ENCODE data around the gene PRR20B. TPM values are rescaled to one million over a fixed set of nuclear protein-coding genes. Genes with fewer than 3 reads are reported as not detected.

Gene PRR20B
- polyA plus RNA-seq, 3 donors, result not detected

- H3K9me3 Mint-ChIP-seq, result peaks cover 0 to 6% (median 3%) of the 10 kb centered on the region in 7 donors
Observed at GRCh38 chr13:57123681-57124080, 23.6 kb upstream of the PRR20B start.

GRCh38 chr13:57128909-57129308 lies 18.4 kb upstream of the PRR20B start:
- H4K20me1 ChIP-seq (ENCODE audit: insufficient read depth, low read length), result no peaks in the 10 kb centered on the region
- no peaks in the 10 kb centered on the region for H3K79me2 ChIP-seq (ENCODE audit: insufficient read depth, low read length)
- Mint-ChIP-seq H3K4me1 (no peaks in the 10 kb centered on the region), H3K36me3 (no peaks in the 10 kb centered on the region), H3K27me3 (ENCODE audit: low read depth in 3 of 3) (no peaks in the 10 kb centered on the region), H3K27ac (no peak overlapping the region), H3K9me3 (peaks cover 0 to 8% (median 0%) of the 10 kb centered on the region in 7 donors), H3K4me3 (no peak overlapping the region)
- WGBS (ENCODE audit: insufficient coverage), result 100% methylated on average over 1 of the region's 6 CpGs
- TF ChIP-seq CTCF (IDR thresholded peaks at IDR 0.05), result no peak
- intact Hi-C loops (cut with micrococcal nuclease), result no loop called here
- H3K27ac ChIP-seq (ENCODE audit: low read depth in 1 of 2, low read length in 2 of 2), result no peak overlapping the region
- H3K27me3 ChIP-seq (ENCODE audit: control insufficient read depth in 2 of 2, insufficient read depth in 2 of 2, low read length in 2 of 2), result no peaks in the 10 kb centered on the region
- no peak overlapping the region for H2AFZ ChIP-seq (ENCODE audit: insufficient read depth, low read depth, low read length, poor library complexity, severe bottlenecking)
- H3K9ac ChIP-seq (ENCODE audit: insufficient read depth, low read length, poor library complexity, severe bottlenecking), result no peak overlapping the region
- DNase-seq, result no peak
- no peak overlapping the region for H3K4me2 ChIP-seq (replicated peaks; ENCODE audit: extremely low read depth, low read length, poor library complexity, severe bottlenecking)
- peaks cover 0 to 6% of the 10 kb centered on the region in 2 donors for H3K9me3 ChIP-seq (replicated peaks in 1 of 2; ENCODE audit: control insufficient read depth in 1 of 2, insufficient read depth in 1 of 2, low read length in 2 of 2)
- H3K4me1 ChIP-seq (ENCODE audit: control insufficient read depth in 1 of 2, insufficient read depth in 2 of 2, low read length in 2 of 2), result no peaks in the 10 kb centered on the region
- no peak overlapping the region for H3K4me3 ChIP-seq (replicated peaks in 1 of 3; ENCODE audit: low read depth in 2 of 3, low read length in 3 of 3)
- H3K36me3 ChIP-seq (replicated peaks in 1 of 2; ENCODE audit: control insufficient read depth in 1 of 2, insufficient read depth in 2 of 2, low read length in 2 of 2), result no peaks in the 10 kb centered on the region

More at GRCh38 chr13:57123681-57124080, 23.6 kb upstream of the PRR20B start:
- Histone ChIP-seq H3K27me3 (ENCODE audit: control insufficient read depth in 2 of 2, insufficient read depth in 2 of 2, low read length in 2 of 2) (no peaks in the 10 kb centered on the region), H3K4me2 (replicated peaks; ENCODE audit: extremely low read depth, low read length, poor library complexity, severe bottlenecking) (no peak overlapping the region), H3K9me3 (replicated peaks in 1 of 2; ENCODE audit: control insufficient read depth in 1 of 2, insufficient read depth in 1 of 2, low read length in 2 of 2) (peaks cover 11 to 12% of the 10 kb centered on the region in 2 donors), H3K79me2 (ENCODE audit: insufficient read depth, low read length) (no peaks in the 10 kb centered on the region), H3K9ac (ENCODE audit: insufficient read depth, low read length, poor library complexity, severe bottlenecking) (no peak overlapping the region), H3K36me3 (replicated peaks in 1 of 2; ENCODE audit: control insufficient read depth in 1 of 2, insufficient read depth in 2 of 2, low read length in 2 of 2) (no peaks in the 10 kb centered on the region), H3K4me1 (ENCODE audit: control insufficient read depth in 1 of 2, insufficient read depth in 2 of 2, low read length in 2 of 2) (no peaks in the 10 kb centered on the region), H2AFZ (ENCODE audit: insufficient read depth, low read depth, low read length, poor library complexity, severe bottlenecking) (no peak overlapping the region), H4K20me1 (ENCODE audit: insufficient read depth, low read length) (no peaks in the 10 kb centered on the region), H3K27ac (ENCODE audit: low read depth in 1 of 2, low read length in 2 of 2) (no peak overlapping the region), H3K4me3 (replicated peaks in 1 of 3; ENCODE audit: low read depth in 2 of 3, low read length in 3 of 3) (no peak overlapping the region)
- no peak overlapping the region for H3K27ac Mint-ChIP-seq
- TF ChIP-seq CTCF (IDR thresholded peaks at IDR 0.05), result no peak
- no peaks in the 10 kb centered on the region for H3K27me3 Mint-ChIP-seq (ENCODE audit: low read depth in 3 of 3)
- no peak for DNase-seq
- intact Hi-C loops (cut with micrococcal nuclease), result no loop called here
- no peaks in the 10 kb centered on the region for H3K36me3 Mint-ChIP-seq
- no peaks in the 10 kb centered on the region for H3K4me1 Mint-ChIP-seq
- H3K4me3 Mint-ChIP-seq, result no peak overlapping the region
- WGBS (ENCODE audit: insufficient coverage), result no CpG with 5 or more reads among the region's 1 CpG

All from CD14-positive monocyte (primary cell).